B cell (primary cell): ENCODE data around the gene USH2A.

Source experiments
- EZH2 ChIP-seq: IDR thresholded peaks from 2 replicates; pipeline ENCODE4 v1.6.1; 2012; ENCODE audit warnings: borderline replicate concordance, low read depth, mild to moderate bottlenecking, moderate library complexity, low read length; ENCODE audit not compliant: insufficient read depth, poor library complexity, severe bottlenecking
- TF ChIP-seq, protein P1 (sequence below): fragments of 200-600 bp; IDR thresholded peaks from one replicate; pipeline ENCODE4 v1.8.0; 2022; ENCODE audit warnings: antibody characterized with exemption, mild to moderate bottlenecking

DNA sequence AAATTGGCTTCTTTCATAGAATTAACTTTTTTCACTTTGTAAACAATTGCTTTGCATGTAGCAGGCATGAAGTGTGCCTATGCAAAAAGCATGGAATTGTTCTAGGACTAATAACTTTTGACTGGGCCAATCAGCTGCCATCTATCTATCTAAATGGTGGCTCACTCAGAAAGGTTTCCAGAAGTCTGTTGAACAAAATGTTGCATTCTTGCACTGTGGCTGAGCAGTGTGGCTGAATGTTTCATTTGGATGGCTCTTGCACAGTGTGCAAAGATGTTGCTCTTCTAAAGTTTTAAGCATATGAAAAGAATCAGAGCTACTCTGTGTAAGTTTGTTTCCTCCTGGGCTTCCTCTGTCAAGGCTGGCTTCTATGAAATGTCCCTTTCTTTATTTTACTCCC lies 642.6 kb downstream of the USH2A start:
- TF ChIP-seq, protein P1, sequence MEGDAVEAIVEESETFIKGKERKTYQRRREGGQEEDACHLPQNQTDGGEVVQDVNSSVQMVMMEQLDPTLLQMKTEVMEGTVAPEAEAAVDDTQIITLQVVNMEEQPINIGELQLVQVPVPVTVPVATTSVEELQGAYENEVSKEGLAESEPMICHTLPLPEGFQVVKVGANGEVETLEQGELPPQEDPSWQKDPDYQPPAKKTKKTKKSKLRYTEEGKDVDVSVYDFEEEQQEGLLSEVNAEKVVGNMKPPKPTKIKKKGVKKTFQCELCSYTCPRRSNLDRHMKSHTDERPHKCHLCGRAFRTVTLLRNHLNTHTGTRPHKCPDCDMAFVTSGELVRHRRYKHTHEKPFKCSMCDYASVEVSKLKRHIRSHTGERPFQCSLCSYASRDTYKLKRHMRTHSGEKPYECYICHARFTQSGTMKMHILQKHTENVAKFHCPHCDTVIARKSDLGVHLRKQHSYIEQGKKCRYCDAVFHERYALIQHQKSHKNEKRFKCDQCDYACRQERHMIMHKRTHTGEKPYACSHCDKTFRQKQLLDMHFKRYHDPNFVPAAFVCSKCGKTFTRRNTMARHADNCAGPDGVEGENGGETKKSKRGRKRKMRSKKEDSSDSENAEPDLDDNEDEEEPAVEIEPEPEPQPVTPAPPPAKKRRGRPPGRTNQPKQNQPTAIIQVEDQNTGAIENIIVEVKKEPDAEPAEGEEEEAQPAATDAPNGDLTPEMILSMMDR: no peak
- no peak for TF ChIP-seq EZH2
